Endothelial cell of umbilical vein (primary cell): Measurements from ENCODE around the gene EPHA5. TPM values are rescaled to one million over a fixed set of nuclear protein-coding genes. Genes with fewer than 3 reads are reported as not detected.

Source experiments
- BruUV-seq: library from RNA; stranded (reverse); fragments of 400-500 nt; replicated peaks from 2 replicates; lab custom pipeline; 2021; lab: Mats Ljungman, UMichigan
- CTCF ChIA-PET: fragments of 300-600, 350-600 bp; sonication (Branson Sonifier 250); formaldehyde crosslinking; loops from one replicate; lab custom pipeline; 2021; ENCODE audit warnings: antibody characterized with exemption, inconsistent platforms; lab: Charles Lee
- POLR2A ChIA-PET: fragments of 300-600, 350-600 bp; sonication (Branson Sonifier 250); formaldehyde crosslinking; loops from one replicate; lab custom pipeline; 2021; ENCODE audit warnings: antibody characterized with exemption, inconsistent platforms; lab: Charles Lee
- DNase-seq: peaks from one replicate; pipeline ENCODE4 v3.0.0-alpha.2; 2011; ENCODE audit warnings: low read depth, low spot score
- FAIRE-seq: peaks from 2 replicates; lab custom pipeline; 2011; peaks lifted over from hg19 to GRCh38; lab: Jason Lieb, UNC
- H2AFZ ChIP-seq: 2 replicates; pipeline ENCODE4 v1.6.0; 2012; ENCODE audit warnings: low read depth, low read length, control low read depth, inconsistent platforms
- H3K27ac ChIP-seq: 2 replicates; pipeline ENCODE4 v1.5.1; 2011; ENCODE audit warnings: low read depth, mild to moderate bottlenecking, control low read depth, low read length, moderate library complexity; ENCODE audit not compliant: insufficient read depth
- H3K27me3 ChIP-seq, 2 experiments: 2 replicates each; pipeline versions ENCODE4 v1.6.0 to v1.6.1; 2011; ENCODE audit warnings: low read length in 2 of 2, mixed read lengths in 1 of 2; ENCODE audit not compliant: control insufficient read depth in 2 of 2, insufficient read depth in 2 of 2
- H3K36me3 ChIP-seq, 2 experiments: 2 replicates in 1 of 2; 3 replicates in 1 of 2; pipeline ENCODE4 v1.5.1; 2011; ENCODE audit warnings: low read length in 2 of 2, mild to moderate bottlenecking in 1 of 2, moderate library complexity in 1 of 2; ENCODE audit not compliant: control insufficient read depth in 2 of 2, insufficient read depth in 2 of 2; ENCODE audit errors: extremely low read depth in 1 of 2
- H3K4me1 ChIP-seq: 3 replicates; pipeline ENCODE4 v1.5.1; 2011; ENCODE audit warnings: mild to moderate bottlenecking, low read length; ENCODE audit not compliant: control insufficient read depth, insufficient read depth; ENCODE audit errors: extremely low read depth
- H3K4me2 ChIP-seq: 2 replicates; pipeline ENCODE4 v1.6.1; 2011; ENCODE audit warnings: low read length, control low read depth, mixed read lengths; ENCODE audit not compliant: insufficient read depth
- H3K4me3 ChIP-seq, 3 experiments: fragments of 200-600 bp in 1 of 3; sonication (generic), shearing (Covaris generic) in 1 of 3; replicated peaks in 1 of 3; 2 replicates each; pipeline ENCODE4 v1.5.1; 2011 to 2016; ENCODE audit warnings: control low read depth in 3 of 3, low read length in 3 of 3, mild to moderate bottlenecking in 2 of 3, inconsistent platforms in 1 of 3, low read depth in 1 of 3, moderate library complexity in 1 of 3; ENCODE audit not compliant: insufficient read depth in 1 of 3
- H3K79me2 ChIP-seq: 2 replicates; pipeline ENCODE4 v1.6.0; 2012; ENCODE audit warnings: low read length, inconsistent platforms; ENCODE audit not compliant: control insufficient read depth, insufficient read depth
- H3K9ac ChIP-seq: replicated peaks from 2 replicates; pipeline ENCODE3; 2011; ENCODE audit warnings: low read length, control low read depth; ENCODE audit not compliant: insufficient read depth; ENCODE audit errors: extremely low read depth
- H3K9me1 ChIP-seq: replicated peaks from 3 replicates; pipeline ENCODE4 v1.6.0; 2011; ENCODE audit warnings: mild to moderate bottlenecking, low read length; ENCODE audit not compliant: control insufficient read depth, insufficient read depth; ENCODE audit errors: extremely low read depth
- H3K9me3 ChIP-seq: replicated peaks from 2 replicates; pipeline ENCODE4 v1.5.1; 2012; ENCODE audit warnings: low read length, inconsistent platforms; ENCODE audit not compliant: control insufficient read depth, insufficient read depth
- H4K20me1 ChIP-seq: replicated peaks from 2 replicates; pipeline ENCODE3; 2011; ENCODE audit warnings: mild to moderate bottlenecking, low read length; ENCODE audit not compliant: control insufficient read depth, insufficient read depth; ENCODE audit errors: extremely low read depth
- CTCF ChIP-seq, 2 donors: IDR thresholded peaks; 1 replicate in 1 of 2; 2 replicates in 1 of 2; pipeline ENCODE4 v1.5.1; 2011; ENCODE audit warnings: low read length in 2 of 2, mild to moderate bottlenecking in 2 of 2, moderate library complexity in 2 of 2, control low read depth in 1 of 2, inconsistent platforms in 1 of 2, low read depth in 1 of 2; ENCODE audit not compliant: insufficient read depth in 1 of 2; ENCODE audit errors: extremely low read depth in 1 of 2
- EZH2 ChIP-seq: IDR thresholded peaks from 2 replicates; pipeline ENCODE4 v1.6.1; 2012; ENCODE audit warnings: borderline replicate concordance, low read depth, mild to moderate bottlenecking, moderate library complexity, low read length, inconsistent platforms; ENCODE audit not compliant: severe bottlenecking
- FOS ChIP-seq: IDR thresholded peaks from 2 replicates; pipeline ENCODE4 v1.6.1; 2011; ENCODE audit warnings: mild to moderate bottlenecking, low read length, moderate library complexity, borderline replicate concordance; ENCODE audit not compliant: insufficient read depth
- GATA2 ChIP-seq: IDR thresholded peaks from 2 replicates; pipeline ENCODE4 v1.7.0; 2011; ENCODE audit warnings: low read depth, mild to moderate bottlenecking, moderate library complexity, mixed read lengths, low read length; ENCODE audit not compliant: insufficient read length, insufficient read depth
- JUN ChIP-seq: IDR thresholded peaks from 2 replicates; pipeline ENCODE4 v1.6.1; 2011; ENCODE audit warnings: borderline replicate concordance, low read depth; ENCODE audit not compliant: insufficient read length, insufficient read depth
- MYC ChIP-seq: IDR thresholded peaks from one replicate; pipeline ENCODE4 v1.6.1; 2011; ENCODE audit warnings: mild to moderate bottlenecking, low read depth, low read length
- POLR2A ChIP-seq: IDR thresholded peaks from 2 replicates; pipeline ENCODE4 v1.6.1; 2012; ENCODE audit warnings: low read depth, mild to moderate bottlenecking, control low read depth, low read length
- POLR2AphosphoS5 ChIP-seq: IDR thresholded peaks from 2 replicates; pipeline ENCODE4 v1.6.1; 2012; ENCODE audit warnings: low read depth, mild to moderate bottlenecking, control low read depth, low read length, moderate library complexity; ENCODE audit not compliant: insufficient read depth
- dilution Hi-C: fragments of 300-500 bp; cut with MboI; formaldehyde crosslinking; loops from one replicate; pipeline ENCODE4 v1.15.0; 2019; ENCODE audit warnings: low sequenced_read_pairs; ENCODE audit not compliant: extremely low pct_ligation_motif_present
- intact Hi-C: fragments of 100-400 bp; cut with micrococcal nuclease; formaldehyde crosslinking; loops from one replicate; pipeline ENCODE4 v1.10.0; 2022
- polyA plus RNA-seq, 4 experiments: library from polyadenylated mRNA; depleted of rRNA in 3 of 4; stranded (reverse) in 3 of 4; unstranded in 1 of 4; fragments of >200 nt; gene quantifications; 2 replicates each; pipeline versions ENCODE4 v1.2.1 to v1.2.3, GENCODE V29; 2011 to 2012; ENCODE audit warnings: missing spikeins in 1 of 4
- total RNA-seq: library from RNA; stranded (reverse); gene quantifications from 2 replicates; pipeline ENCODE4 v1.2.3, GENCODE V29; 2021

The EPHA5 gene
- total and polyA plus RNA-seq, 2 donors (not counting 3 experiments of a cell fraction or from before 2014, with no cell fraction given), result 0.31 to 0.39 TPM

- intact Hi-C loops (no loop called here), dilution Hi-C loops (no loop called here)
- H3K4me1 ChIP-seq, result no peaks in the 10 kb centered on the region
- no peak overlapping the region for H3K4me3 ChIP-seq
- H3K79me2 ChIP-seq, result no peaks in the 10 kb centered on the region
- BruUV-seq, result no TSS peak
- H3K9me1 ChIP-seq, result no peaks in the 10 kb centered on the region
- H4K20me1 ChIP-seq, result no peaks in the 10 kb centered on the region
- CTCF ChIA-PET, result interaction anchor here (1.1 kb wide), 1 partner anchor 9 kb away, joined by 3 read pairs; no protein-coding TSS in a partner anchor
- TF ChIP-seq MYC (no peak), POLR2A (no peak), POLR2AphosphoS5 (no peak), CTCF (IDR thresholded peaks at IDR 0.05; ENCODE audit: extremely low read depth in 1 of 2, insufficient read depth in 1 of 2, low read depth in 1 of 2, low read length in 2 of 2) (no peak), GATA2 (no peak), JUN (no peak), EZH2 (no peak), FOS (no peak)
- no peak for FAIRE-seq
- POLR2A ChIA-PET, result no interaction called here
- H3K9ac ChIP-seq, result no peak overlapping the region
- H3K9me3 ChIP-seq, result no peaks in the 10 kb centered on the region
- H3K27me3 ChIP-seq, result no peaks in the 10 kb centered on the region
- H3K36me3 ChIP-seq, result no peaks in the 10 kb centered on the region
- H3K4me2 ChIP-seq, result no peak overlapping the region
- no peak overlapping the region for H2AFZ ChIP-seq
- no peak overlapping the region for H3K27ac ChIP-seq
- DNase-seq, result no peak
These were observed 28.3 kb upstream of the EPHA5 start for GRCh38 chr4:65698631-65699030.
